ENCODE data around the gene RABGAP1L. TPM values are rescaled to one million over a fixed set of nuclear protein-coding genes. Genes with fewer than 3 reads are reported as not detected.

Gene RABGAP1L
- total and polyA plus RNA-seq, 2 of the 8 experiments (the other 6 are each of a cell fraction or from before 2014, with no cell fraction given) = 33.3 to 156 TPM

- Histone ChIP-seq H3K79me1 (ENCODE audit: low read depth, low read length) (no peaks in the 10 kb centered on the region), H2BK20ac (ENCODE audit: low read length) (no peak overlapping the region), H3K4me1 (replicated peaks in 1 of 4; ENCODE audit: control insufficient read depth in 3 of 4, insufficient read depth in 4 of 4, low read length in 3 of 4) (no peaks in the 10 kb centered on the region), H3K4ac (replicated peaks; ENCODE audit: insufficient read length, low read depth, low read length) (no peak overlapping the region), H2BK12ac (ENCODE audit: low read depth, low read length) (no peak overlapping the region), H4K20me1 (replicated peaks in 1 of 2; ENCODE audit: control insufficient read depth in 1 of 2, insufficient read depth in 2 of 2, low read length in 2 of 2) (no peaks in the 10 kb centered on the region), H4K91ac (replicated peaks; ENCODE audit: insufficient read length, low read length) (no peak overlapping the region), H3K23me2 (ENCODE audit: low read depth, low read length) (no peaks in the 10 kb centered on the region), H2BK120ac (replicated peaks; ENCODE audit: low read depth, low read length) (no peak overlapping the region), H3K79me2 (ENCODE audit: control insufficient read depth in 1 of 2, insufficient read depth in 2 of 2, low read length in 2 of 2) (no peaks in the 10 kb centered on the region), H3K9me3 (ENCODE audit: insufficient read depth in 2 of 2, low read depth in 1 of 2, low read length in 1 of 2) (peaks cover 3 to 10% of the 10 kb centered on the region in 2 experiments; a peak in 2 of 4 replicates), H3K4me3 (ENCODE audit: extremely low read depth in 1 of 4, insufficient read depth in 2 of 4, low read depth in 3 of 4, low read length in 4 of 4) (no peak overlapping the region), H3K27me3 (replicated peaks in 1 of 4; ENCODE audit: control insufficient read depth in 3 of 4, extremely low read depth in 1 of 4, insufficient read depth in 3 of 4, low read length in 3 of 4) (no peaks in the 10 kb centered on the region), H3K23ac (ENCODE audit: insufficient read length) (no peak overlapping the region), H3K18ac (ENCODE audit: extremely low read depth, low read length) (no peak overlapping the region), H3K9ac (replicated peaks in 1 of 4; ENCODE audit: extremely low read depth in 1 of 4, low read depth in 3 of 4, low read length in 3 of 4) (no peak overlapping the region), H4K8ac (ENCODE audit: extremely low read depth, insufficient read depth, low read length) (no peak overlapping the region), H3K14ac (ENCODE audit: insufficient read length) (no peak overlapping the region), H3K56ac (replicated peaks; ENCODE audit: insufficient read length, low read depth, low read length) (no peak overlapping the region), H2AFZ (ENCODE audit: low read length) (no peak overlapping the region), H3K36me3 (ENCODE audit: control insufficient read depth in 2 of 4, insufficient read depth in 4 of 4, low read length in 3 of 4) (no peaks in the 10 kb centered on the region), H2BK15ac (ENCODE audit: low read length) (no peak overlapping the region), H4K5ac (ENCODE audit: insufficient read length, low read depth, low read length) (no peak overlapping the region), H2BK5ac (ENCODE audit: low read depth, low read length) (no peak overlapping the region), H2AK5ac (ENCODE audit: low read depth, low read length) (no peak overlapping the region), H3K27ac (ENCODE audit: low read depth, low read length) (no peak overlapping the region), H3K4me2 (ENCODE audit: insufficient read depth in 1 of 2, low read depth in 2 of 2, low read length in 2 of 2) (no peak overlapping the region)
- FAIRE-seq (no peak), DNase-seq (ENCODE audit: low read depth in 1 of 2, low spot score in 2 of 2) (no peak)
- ChIA-PET POLR2A (ENCODE audit: partially characterized antibody) (no interaction called here), CTCF (ENCODE audit: partially characterized antibody) (no interaction called here)
- TF ChIP-seq KDM1A (IDR thresholded peaks at IDR 0.05; ENCODE audit: borderline replicate concordance, low read length) = no peak
- TF ChIP-seq POLR2AphosphoS5 (IDR thresholded peaks at IDR 0.05; ENCODE audit: low read depth, low read length) = no peak
- TF ChIP-seq TCF12 (IDR thresholded peaks at IDR 0.05; ENCODE audit: low read depth, low read length) = no peak
- TF ChIP-seq JUND (IDR thresholded peaks at IDR 0.05; ENCODE audit: low read length) = no peak
- TF ChIP-seq HDAC2 (IDR thresholded peaks at IDR 0.05; ENCODE audit: borderline replicate concordance in 1 of 2, low read depth in 2 of 2, low read length in 2 of 2) = no peak
- no peak for TF ChIP-seq SIX5 (IDR thresholded peaks at IDR 0.05; ENCODE audit: low read depth, low read length)
- no peak for TF ChIP-seq RNF2 (IDR thresholded peaks at IDR 0.05; ENCODE audit: borderline replicate concordance, low read depth, low read length, missing control alignments, poor library complexity, severe bottlenecking)
- TF ChIP-seq KDM5A (IDR thresholded peaks at IDR 0.05; ENCODE audit: low read length) = no peak
- TF ChIP-seq EZH2 (IDR thresholded peaks at IDR 0.05; ENCODE audit: low read depth, low read length, severe bottlenecking) = no peak
- TF ChIP-seq CBX5 (IDR thresholded peaks at IDR 0.05; ENCODE audit: low read depth, low read length) = no peak
- TF ChIP-seq NRF1 (IDR thresholded peaks at IDR 0.05; ENCODE audit: low read depth, low read length) = no peak
- no peak for TF ChIP-seq RFX5 (IDR thresholded peaks at IDR 0.05; ENCODE audit: borderline replicate concordance, low read depth, low read length)
- no peak for TF ChIP-seq ATF2 (IDR thresholded peaks at IDR 0.05; ENCODE audit: low read length)
- TF ChIP-seq SUZ12 (IDR thresholded peaks at IDR 0.05; ENCODE audit: low read length) = no peak
Measured at GRCh38 chr1:174123843-174124242, 35.5 kb upstream of the RABGAP1L start.

Measured in H1 (cell line).